Measurements from ENCODE around the gene ZNF878.

Gene ZNF878

DNA sequence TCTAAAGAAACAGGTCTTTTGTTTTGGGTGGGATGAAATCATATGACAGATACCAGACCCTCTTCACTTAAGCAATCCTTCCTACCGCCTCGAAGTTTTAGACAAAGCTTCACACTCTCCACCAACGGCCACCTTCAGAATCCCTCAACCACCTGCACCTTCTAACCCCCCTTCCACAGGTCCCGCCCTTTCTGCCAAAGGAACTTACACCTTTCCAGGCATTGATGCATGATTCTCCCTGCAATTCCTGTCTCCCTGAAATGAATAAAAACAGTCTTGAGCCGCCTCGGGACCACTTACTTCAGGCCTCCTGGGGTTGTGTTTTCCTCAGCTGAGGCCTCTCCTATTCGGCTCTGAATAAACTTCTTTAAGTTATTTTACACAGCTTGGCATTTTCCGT, 18.1 kb downstream of the ZNF878 start:
- peak; percentile 21 for DNase-seq

DNA sequence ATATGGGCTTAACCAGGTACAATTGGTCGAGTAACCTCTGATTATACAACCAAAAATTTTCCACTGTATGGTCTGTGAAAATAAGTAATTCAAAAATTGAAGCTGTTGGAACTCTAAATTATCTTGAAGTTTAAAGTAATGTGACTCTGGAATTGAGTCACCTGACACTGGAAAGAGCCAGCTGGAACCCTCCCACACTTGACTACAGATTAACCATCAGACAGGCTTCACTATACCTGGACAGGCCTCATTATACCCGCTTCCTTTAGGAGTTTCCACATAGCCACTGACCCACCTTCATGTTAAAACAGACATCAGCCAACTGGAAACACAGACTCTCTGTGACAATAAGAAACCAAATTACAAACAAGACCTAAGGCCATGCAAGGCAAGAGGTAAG, 18.6 kb downstream of the ZNF878 start:
- no peak for DNase-seq

DNA sequence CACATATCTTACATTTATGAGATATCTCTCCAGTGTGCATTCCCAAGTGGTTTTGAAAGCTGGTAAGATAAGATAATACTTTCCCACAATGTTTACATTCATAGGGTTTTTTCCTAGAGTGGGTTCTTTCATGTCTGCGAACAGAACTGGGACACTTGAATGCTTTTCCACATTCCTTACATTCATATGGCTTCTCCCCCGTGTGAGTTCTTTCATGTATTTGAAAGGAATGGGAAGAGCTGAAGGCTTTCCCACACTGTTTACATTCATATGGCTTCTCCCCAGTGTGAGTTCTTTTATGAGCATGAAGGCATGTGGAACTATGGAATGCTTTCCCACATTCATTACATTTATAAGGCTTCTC, 37.0 kb downstream of the ZNF878 start:
- no peak for DNase-seq

DNA sequence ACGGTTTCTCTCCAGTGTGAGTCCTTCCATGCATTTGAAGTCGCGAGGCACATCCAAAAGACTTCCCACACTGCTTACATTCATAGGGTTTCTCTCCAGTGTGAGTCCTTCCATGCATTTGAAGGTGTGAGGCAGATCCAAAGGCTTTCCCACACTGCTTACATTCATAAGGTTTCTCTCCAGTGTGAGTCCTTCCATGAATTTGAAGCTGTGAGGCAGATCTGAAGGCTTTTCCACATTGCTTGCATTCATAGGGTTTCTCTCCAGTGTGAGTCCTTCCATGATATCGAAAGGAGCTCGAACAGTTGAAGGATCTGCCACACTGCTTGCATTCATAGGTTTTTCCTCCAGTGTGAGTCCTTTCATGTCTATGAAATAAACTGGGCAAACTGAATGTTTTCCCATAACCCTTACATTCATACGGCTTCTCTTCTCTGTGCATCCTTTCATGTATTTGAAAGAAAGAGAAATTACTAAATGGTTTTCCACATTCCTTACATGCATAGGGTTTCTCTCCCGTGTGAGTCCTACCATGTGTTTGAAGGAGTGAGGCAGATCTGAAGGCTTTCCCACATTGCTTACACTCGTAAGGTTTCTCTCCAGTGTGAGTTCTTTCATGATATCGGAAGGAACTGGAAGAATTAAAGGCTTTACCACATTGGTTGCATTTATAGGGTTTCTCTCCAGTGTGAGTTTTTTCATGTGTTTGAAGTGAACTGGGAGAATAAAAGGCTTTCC, 37.6 kb downstream of the ZNF878 start:
- DNase-seq, result no peak

- no peak for DNase-seq
Observed at GRCh38 chr19:12000152-12000981, 52.4 kb downstream of the ZNF878 start.

DNA sequence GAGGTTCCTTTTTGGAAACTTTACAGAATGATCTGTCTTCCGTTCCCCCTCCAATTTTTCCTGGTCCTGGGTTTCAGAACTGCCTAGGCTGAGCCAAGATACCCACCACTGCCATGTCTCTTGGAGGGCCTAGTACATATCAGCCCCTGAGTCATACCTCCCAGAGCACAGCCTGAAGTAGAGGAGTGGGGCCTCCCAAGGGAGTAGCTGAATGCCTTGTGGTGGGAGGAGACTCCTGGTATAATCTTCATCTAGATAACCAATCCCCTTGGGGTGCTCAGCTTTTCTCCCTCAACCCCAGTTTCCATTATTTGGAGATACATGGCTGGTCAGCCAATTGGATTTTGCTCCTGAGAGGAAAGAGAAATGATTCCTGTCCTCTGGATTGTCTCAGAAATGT, 57.6 kb downstream of the ZNF878 start:
- no peak for DNase-seq

Data from hematopoietic multipotent progenitor cell treated with erythropoietin and hydrocortisone succinate and interleukin-3 and kit ligand, for 4 days (in vitro differentiated cells).